HepG2 (cell line): ENCODE results near the gene DPP7. TPM values are rescaled to one million over a fixed set of nuclear protein-coding genes. Genes with fewer than 3 reads are reported as not detected.

ENCODE experiments used
- BORCS8-MEF2B ChIP-seq: sonication (generic); formaldehyde crosslinking; IDR thresholded peaks from 2 replicates; pipeline ENCODE4 v1.8.0; 2022; ENCODE audit warnings: mild to moderate bottlenecking, missing genetic modification reagents
- GABPA ChIP-seq, 2 experiments: IDR thresholded peaks; 2 replicates each; pipeline ENCODE4 v1.6.1; 2011 to 2016; ENCODE audit warnings: low read depth in 2 of 2, low read length in 1 of 2, missing biosample characterization in 1 of 2, missing genetic modification characterization in 1 of 2
- GATAD2A ChIP-seq: IDR thresholded peaks from 2 replicates; pipeline ENCODE4 v1.6.1; 2016
- GTF3A ChIP-seq: sonication (generic); formaldehyde crosslinking; conservative IDR thresholded peaks from 2 replicates; pipeline ENCODE4 v1.4.0; 2020; ENCODE audit warnings: mild to moderate bottlenecking, missing genetic modification reagents
- HDAC1 ChIP-seq: sonication (generic); formaldehyde crosslinking; IDR thresholded peaks from 2 replicates; pipeline ENCODE4 v1.5.1; 2020; ENCODE audit warnings: mild to moderate bottlenecking, missing genetic modification reagents
- KLF12 ChIP-seq: sonication (generic); formaldehyde crosslinking; IDR thresholded peaks from 2 replicates; pipeline ENCODE4 v1.4.0; 2020; ENCODE audit warnings: missing genetic modification reagents, borderline replicate concordance
- KMT2A ChIP-seq: sonication (generic); formaldehyde crosslinking; IDR thresholded peaks from 2 replicates; pipeline ENCODE4 v1.4.0; 2020; ENCODE audit warnings: missing genetic modification reagents
- NR2F6 ChIP-seq, 2 experiments: IDR thresholded peaks; 2 replicates each; pipeline ENCODE4 v1.6.1; 2016; ENCODE audit warnings: antibody characterized with exemption in 1 of 2, mild to moderate bottlenecking in 1 of 2
- ZNF781 ChIP-seq: sonication (generic); formaldehyde crosslinking; IDR thresholded peaks from 2 replicates; pipeline ENCODE4 v1.5.1; 2020; ENCODE audit warnings: borderline replicate concordance, mild to moderate bottlenecking, missing genetic modification reagents; ENCODE audit errors: not compliant biosample characterization
- ZSCAN25 ChIP-seq: sonication (generic); formaldehyde crosslinking; IDR thresholded peaks from 2 replicates; pipeline ENCODE4 v1.8.0; 2022; ENCODE audit warnings: mild to moderate bottlenecking, missing genetic modification reagents
- polyA plus RNA-seq, 8 experiments: library from polyadenylated mRNA; depleted of rRNA in 3 of 8; stranded (reverse) in 7 of 8; unstranded in 1 of 8; fragments of >200 nt; fragmentation: Illumina TruSeq in 4 of 8; extraction: Trizol in 4 of 8; gene quantifications; 2 replicates each; pipeline versions ENCODE4 v1.2.1 to v1.2.3, GENCODE V29; 2011 to 2016; ENCODE audit warnings: low read depth in 4 of 8, missing spikeins in 1 of 8, mixed read lengths in 1 of 8; ENCODE audit not compliant: insufficient read depth in 1 of 8
- total RNA-seq, 5 experiments: library from RNA; depleted of rRNA; stranded (reverse); fragments of >200 nt; fragmentation: Illumina TruSeq; extraction: Trizol; gene quantifications; 2 replicates each; pipeline ENCODE4 v1.2.3, GENCODE V29; 2016; ENCODE audit warnings: low read depth in 1 of 5
- TF ChIP-seq, protein P1 (sequence below): sonication (generic); formaldehyde crosslinking; IDR thresholded peaks from 2 replicates; pipeline ENCODE4 v1.4.0; 2020; ENCODE audit warnings: missing genetic modification reagents, borderline replicate concordance
- TF ChIP-seq, protein P2 (sequence below), 2 experiments: sonication (generic) in 1 of 2; formaldehyde crosslinking in 1 of 2; IDR thresholded peaks; 2 replicates each; pipeline versions ENCODE4 v1.4.0 to v1.6.1; 2016 to 2020; ENCODE audit warnings: borderline replicate concordance in 1 of 2, low read depth in 1 of 2, mild to moderate bottlenecking in 1 of 2, missing genetic modification reagents in 1 of 2
- TF ChIP-seq, protein P3 (sequence below): IDR thresholded peaks from 2 replicates; pipeline ENCODE4 v1.6.1; 2016; ENCODE audit warnings: missing compliant biosample characterization, missing genetic modification reagents, borderline replicate concordance
- TF ChIP-seq, protein P4 (sequence below): IDR thresholded peaks from 2 replicates; pipeline ENCODE4 v1.6.1; 2016; ENCODE audit warnings: mild to moderate bottlenecking
- TF ChIP-seq, protein P5 (sequence below): sonication (generic); formaldehyde crosslinking; IDR thresholded peaks from 2 replicates; pipeline ENCODE4 v1.5.1; 2020; ENCODE audit warnings: mild to moderate bottlenecking, missing genetic modification reagents, moderate library complexity

DPP7 gene
- total and polyA plus RNA-seq, 2 of the 13 experiments (the other 11 are each of a cell fraction or from before 2014, with no cell fraction given) = 1.2 to 4.5 TPM

DNA sequence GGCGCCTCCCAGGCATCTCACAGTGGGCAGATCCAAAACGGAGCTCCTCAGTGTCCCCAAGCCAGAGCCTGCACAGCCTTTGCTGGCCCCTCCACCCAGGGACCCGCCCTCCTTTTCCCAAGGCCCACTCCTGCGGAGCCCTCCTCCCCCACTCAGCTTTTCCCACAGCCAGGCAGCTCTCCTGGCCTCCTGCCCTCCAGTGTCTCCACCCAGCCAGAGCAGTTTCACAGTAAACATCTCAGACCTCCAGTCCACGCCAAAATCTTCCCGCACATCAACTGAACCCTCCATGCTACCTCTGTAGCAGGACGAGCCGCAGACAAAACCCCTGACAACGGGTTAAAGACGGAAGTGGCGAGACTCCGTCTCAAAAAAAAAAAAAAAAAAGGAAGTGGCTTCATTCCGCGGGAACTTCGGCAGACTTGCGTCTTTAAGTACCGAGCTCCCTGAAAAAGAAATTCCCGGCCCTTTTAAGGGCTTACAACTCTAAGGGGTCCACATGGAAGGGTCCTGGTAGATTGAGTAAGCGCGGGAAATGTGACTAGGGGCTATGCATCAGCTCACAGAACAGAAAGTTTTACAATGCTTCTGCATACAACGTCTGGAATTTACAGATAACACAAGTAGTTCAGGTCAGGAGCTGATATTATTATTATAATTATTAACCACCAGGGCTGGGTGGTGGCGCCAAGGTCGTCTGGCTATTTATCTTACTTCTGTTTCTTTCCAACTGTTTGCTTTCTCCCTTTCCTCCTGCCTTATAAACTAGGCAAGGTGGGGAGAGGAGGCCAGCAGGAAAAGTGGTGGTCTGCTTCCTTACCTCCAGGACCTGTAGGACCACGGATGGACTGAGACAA is 13.0 kb upstream of the DPP7 start (continued):
- TF ChIP-seq, protein P1, sequence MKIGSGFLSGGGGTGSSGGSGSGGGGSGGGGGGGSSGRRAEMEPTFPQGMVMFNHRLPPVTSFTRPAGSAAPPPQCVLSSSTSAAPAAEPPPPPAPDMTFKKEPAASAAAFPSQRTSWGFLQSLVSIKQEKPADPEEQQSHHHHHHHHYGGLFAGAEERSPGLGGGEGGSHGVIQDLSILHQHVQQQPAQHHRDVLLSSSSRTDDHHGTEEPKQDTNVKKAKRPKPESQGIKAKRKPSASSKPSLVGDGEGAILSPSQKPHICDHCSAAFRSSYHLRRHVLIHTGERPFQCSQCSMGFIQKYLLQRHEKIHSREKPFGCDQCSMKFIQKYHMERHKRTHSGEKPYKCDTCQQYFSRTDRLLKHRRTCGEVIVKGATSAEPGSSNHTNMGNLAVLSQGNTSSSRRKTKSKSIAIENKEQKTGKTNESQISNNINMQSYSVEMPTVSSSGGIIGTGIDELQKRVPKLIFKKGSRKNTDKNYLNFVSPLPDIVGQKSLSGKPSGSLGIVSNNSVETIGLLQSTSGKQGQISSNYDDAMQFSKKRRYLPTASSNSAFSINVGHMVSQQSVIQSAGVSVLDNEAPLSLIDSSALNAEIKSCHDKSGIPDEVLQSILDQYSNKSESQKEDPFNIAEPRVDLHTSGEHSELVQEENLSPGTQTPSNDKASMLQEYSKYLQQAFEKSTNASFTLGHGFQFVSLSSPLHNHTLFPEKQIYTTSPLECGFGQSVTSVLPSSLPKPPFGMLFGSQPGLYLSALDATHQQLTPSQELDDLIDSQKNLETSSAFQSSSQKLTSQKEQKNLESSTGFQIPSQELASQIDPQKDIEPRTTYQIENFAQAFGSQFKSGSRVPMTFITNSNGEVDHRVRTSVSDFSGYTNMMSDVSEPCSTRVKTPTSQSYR = 0 out of 2 replicates have a peak, but pooled peaks have one; percentile 32
- TF ChIP-seq, protein P2, sequence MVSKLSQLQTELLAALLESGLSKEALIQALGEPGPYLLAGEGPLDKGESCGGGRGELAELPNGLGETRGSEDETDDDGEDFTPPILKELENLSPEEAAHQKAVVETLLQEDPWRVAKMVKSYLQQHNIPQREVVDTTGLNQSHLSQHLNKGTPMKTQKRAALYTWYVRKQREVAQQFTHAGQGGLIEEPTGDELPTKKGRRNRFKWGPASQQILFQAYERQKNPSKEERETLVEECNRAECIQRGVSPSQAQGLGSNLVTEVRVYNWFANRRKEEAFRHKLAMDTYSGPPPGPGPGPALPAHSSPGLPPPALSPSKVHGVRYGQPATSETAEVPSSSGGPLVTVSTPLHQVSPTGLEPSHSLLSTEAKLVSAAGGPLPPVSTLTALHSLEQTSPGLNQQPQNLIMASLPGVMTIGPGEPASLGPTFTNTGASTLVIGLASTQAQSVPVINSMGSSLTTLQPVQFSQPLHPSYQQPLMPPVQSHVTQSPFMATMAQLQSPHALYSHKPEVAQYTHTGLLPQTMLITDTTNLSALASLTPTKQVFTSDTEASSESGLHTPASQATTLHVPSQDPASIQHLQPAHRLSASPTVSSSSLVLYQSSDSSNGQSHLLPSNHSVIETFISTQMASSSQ (IDR thresholded peaks at IDR 0.05; ENCODE audit: low read depth) = 0 out of 2 replicates have a peak, but pooled peaks have one; percentile 34
- TF ChIP-seq, protein P2 (CRISPR knock-in tag; IDR thresholded peaks at IDR 0.05; ENCODE audit: borderline replicate concordance) = no peak
- TF ChIP-seq, protein P3, sequence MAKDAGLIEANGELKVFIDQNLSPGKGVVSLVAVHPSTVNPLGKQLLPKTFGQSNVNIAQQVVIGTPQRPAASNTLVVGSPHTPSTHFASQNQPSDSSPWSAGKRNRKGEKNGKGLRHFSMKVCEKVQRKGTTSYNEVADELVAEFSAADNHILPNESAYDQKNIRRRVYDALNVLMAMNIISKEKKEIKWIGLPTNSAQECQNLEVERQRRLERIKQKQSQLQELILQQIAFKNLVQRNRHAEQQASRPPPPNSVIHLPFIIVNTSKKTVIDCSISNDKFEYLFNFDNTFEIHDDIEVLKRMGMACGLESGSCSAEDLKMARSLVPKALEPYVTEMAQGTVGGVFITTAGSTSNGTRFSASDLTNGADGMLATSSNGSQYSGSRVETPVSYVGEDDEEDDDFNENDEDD (CRISPR knock-in tag) = no peak
- TF ChIP-seq GABPA (IDR thresholded peaks at IDR 0.05; ENCODE audit: low read depth, low read length) (no peak), GABPA (CRISPR knock-in tag; IDR thresholded peaks at IDR 0.05; ENCODE audit: low read depth) (peak; percentile 66), ZSCAN25 (CRISPR knock-in tag) (0 out of 2 replicates have a peak, but pooled peaks have one; percentile 21), KLF12 (no peak), HDAC1 (CRISPR knock-in tag) (peak; percentile 50; the same call in 1 of the 2 replicates), ZNF781 (CRISPR knock-in tag) (peak; percentile 18), GATAD2A (CRISPR knock-in tag) (peak; percentile 5; the same call in 1 of the 2 replicates), NR2F6 (IDR thresholded peaks at IDR 0.05) (0 out of 2 replicates have a peak, but pooled peaks have one; percentile 6), NR2F6 (CRISPR knock-in tag; IDR thresholded peaks at IDR 0.05) (no peak), BORCS8-MEF2B (0 out of 2 replicates have a peak, but pooled peaks have one; percentile 36), KMT2A (CRISPR knock-in tag) (0 out of 2 replicates have a peak, but pooled peaks have one; percentile 23), GTF3A (CRISPR knock-in tag) (0 out of 2 replicates have a peak, but pooled peaks have one; percentile 13)
- TF ChIP-seq, protein P4, sequence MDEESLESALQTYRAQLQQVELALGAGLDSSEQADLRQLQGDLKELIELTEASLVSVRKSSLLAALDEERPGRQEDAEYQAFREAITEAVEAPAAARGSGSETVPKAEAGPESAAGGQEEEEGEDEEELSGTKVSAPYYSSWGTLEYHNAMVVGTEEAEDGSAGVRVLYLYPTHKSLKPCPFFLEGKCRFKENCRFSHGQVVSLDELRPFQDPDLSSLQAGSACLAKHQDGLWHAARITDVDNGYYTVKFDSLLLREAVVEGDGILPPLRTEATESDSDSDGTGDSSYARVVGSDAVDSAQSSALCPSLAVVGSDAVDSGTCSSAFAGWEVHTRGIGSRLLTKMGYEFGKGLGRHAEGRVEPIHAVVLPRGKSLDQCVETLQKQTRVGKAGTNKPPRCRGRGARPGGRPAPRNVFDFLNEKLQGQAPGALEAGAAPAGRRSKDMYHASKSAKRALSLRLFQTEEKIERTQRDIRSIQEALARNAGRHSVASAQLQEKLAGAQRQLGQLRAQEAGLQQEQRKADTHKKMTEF (CRISPR knock-in tag) = peak; percentile 20; the same call in 1 of the 2 replicates
- TF ChIP-seq, protein P5, sequence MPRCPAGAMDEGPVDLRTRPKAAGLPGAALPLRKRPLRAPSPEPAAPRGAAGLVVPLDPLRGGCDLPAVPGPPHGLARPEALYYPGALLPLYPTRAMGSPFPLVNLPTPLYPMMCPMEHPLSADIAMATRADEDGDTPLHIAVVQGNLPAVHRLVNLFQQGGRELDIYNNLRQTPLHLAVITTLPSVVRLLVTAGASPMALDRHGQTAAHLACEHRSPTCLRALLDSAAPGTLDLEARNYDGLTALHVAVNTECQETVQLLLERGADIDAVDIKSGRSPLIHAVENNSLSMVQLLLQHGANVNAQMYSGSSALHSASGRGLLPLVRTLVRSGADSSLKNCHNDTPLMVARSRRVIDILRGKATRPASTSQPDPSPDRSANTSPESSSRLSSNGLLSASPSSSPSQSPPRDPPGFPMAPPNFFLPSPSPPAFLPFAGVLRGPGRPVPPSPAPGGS (CRISPR knock-in tag) = 0 out of 2 replicates have a peak, but pooled peaks have one; percentile 44
